Stimulated activated naive CD8-positive, alpha-beta T cell treated with anti-CD3 and anti-CD28 coated beads, Interleukin-15, Interleukin-2, amounts not matched to agents 100 ng/mL and 50 ng/mL, for 24 hours (primary cell): ENCODE data around the gene CUEDC1.

Experiments used
- H3K27ac Mint-ChIP-seq: one replicate; pipeline ENCODE4 v1.8.0; 2021; ENCODE audit warnings: mild to moderate bottlenecking, mixed read lengths
- H3K27me3 Mint-ChIP-seq: one replicate; pipeline ENCODE4 v1.8.0; 2021; ENCODE audit warnings: mixed read lengths
- H3K36me3 Mint-ChIP-seq: one replicate; pipeline ENCODE4 v1.8.0; 2021; ENCODE audit warnings: low read depth, mixed read lengths
- H3K4me1 Mint-ChIP-seq: one replicate; pipeline ENCODE4 v1.8.0; 2021; ENCODE audit warnings: low read depth, mixed read lengths
- H3K4me3 Mint-ChIP-seq: one replicate; pipeline ENCODE4 v1.8.0; 2021; ENCODE audit warnings: mild to moderate bottlenecking, mixed read lengths
- H3K9me3 Mint-ChIP-seq: one replicate; pipeline ENCODE4 v1.8.0; 2021; ENCODE audit warnings: mixed read lengths

CUEDC1 gene

GRCh38 chr17:57956291-57957119 lies 1.3 kb upstream of the CUEDC1 start:
- Mint-ChIP-seq H3K27ac (no peak overlapping the region), H3K4me3 (peak overlapping the region; percentile 60), H3K36me3 (no peaks in the 10 kb centered on the region), H3K9me3 (no peaks in the 10 kb centered on the region), H3K27me3 (peaks cover 54% of the 10 kb centered on the region), H3K4me1 (peaks cover 25% of the 10 kb centered on the region)

DNA sequence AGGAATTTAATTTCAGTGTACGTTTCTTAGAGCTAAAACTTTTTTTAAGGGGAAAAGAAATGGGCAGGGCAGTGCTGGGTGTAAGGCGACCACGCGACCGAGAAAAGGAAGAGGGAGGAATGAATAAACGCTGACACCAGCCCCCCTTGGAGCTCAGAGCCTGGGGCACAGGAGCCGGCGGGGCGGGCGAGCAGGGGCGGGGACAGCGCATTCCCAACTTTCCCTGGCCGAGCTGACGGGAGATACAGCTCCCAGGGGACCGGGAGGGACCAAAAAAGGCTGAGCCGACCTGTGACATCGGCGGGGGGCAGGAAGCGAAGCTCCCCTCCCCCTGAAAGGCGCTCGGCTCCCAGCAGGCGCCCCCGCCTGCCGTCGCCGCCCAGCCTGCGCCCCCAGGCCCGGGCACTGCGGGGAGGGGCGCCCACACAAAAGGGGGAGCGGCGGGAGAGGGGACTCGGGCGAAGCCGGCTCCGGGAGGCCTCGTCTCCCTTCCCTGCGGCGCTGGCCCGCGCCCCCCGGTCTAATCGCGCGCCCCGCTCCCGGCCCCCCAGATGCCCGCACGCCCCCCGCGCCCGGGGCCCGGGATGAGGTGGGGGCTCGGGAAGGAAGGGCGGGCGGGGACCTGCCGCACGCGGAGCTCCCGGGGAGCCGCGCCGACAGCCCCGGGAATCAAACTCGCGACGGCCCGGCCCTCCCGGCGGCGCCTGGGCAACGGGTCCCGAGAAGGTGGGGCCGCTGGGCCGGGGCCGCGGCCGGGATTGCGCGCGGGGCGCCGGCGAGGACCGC lies 622 bp downstream of the CUEDC1 start:
- Mint-ChIP-seq H3K27ac (no peak overlapping the region), H3K27me3 (peaks cover 51% of the 10 kb centered on the region), H3K36me3 (no peaks in the 10 kb centered on the region), H3K9me3 (no peaks in the 10 kb centered on the region), H3K4me1 (peaks cover 39% of the 10 kb centered on the region), H3K4me3 (peak overlapping the region; percentile 26)

- H3K27me3 Mint-ChIP-seq, result peaks cover 45% of the 10 kb centered on the region
- no peaks in the 10 kb centered on the region for H3K36me3 Mint-ChIP-seq
- H3K4me1 Mint-ChIP-seq, result peaks cover 44% of the 10 kb centered on the region
- H3K27ac Mint-ChIP-seq, result no peak overlapping the region
- peak overlapping the region; percentile 26 for H3K4me3 Mint-ChIP-seq
- H3K9me3 Mint-ChIP-seq, result no peaks in the 10 kb centered on the region
Observed at GRCh38 chr17:57953705-57954396, 1.4 kb downstream of the CUEDC1 start.

DNA sequence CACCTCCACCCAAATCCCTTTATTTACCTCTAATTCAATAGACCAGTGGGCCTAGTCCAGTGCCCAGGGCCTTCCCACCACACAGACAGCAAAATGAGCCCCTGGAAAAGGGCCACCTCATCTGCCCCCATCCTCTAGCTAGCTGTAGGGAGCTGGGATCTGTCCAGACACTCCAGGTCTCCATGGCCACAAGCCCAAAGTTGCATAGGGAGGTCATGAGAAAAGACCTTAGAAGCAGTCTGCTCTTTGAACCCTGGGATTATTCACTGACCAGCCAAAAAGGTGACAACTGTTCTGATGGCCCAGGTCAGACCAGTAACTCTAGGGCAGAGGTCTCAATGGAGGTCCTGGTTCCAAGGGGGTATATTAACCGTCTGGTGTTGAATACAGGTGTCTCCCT lies 2.0 kb downstream of the CUEDC1 start:
- Mint-ChIP-seq H3K36me3 (no peaks in the 10 kb centered on the region), H3K9me3 (no peaks in the 10 kb centered on the region), H3K4me1 (peaks cover 50% of the 10 kb centered on the region), H3K4me3 (no peak overlapping the region), H3K27me3 (peaks cover 44% of the 10 kb centered on the region), H3K27ac (no peak overlapping the region)

DNA sequence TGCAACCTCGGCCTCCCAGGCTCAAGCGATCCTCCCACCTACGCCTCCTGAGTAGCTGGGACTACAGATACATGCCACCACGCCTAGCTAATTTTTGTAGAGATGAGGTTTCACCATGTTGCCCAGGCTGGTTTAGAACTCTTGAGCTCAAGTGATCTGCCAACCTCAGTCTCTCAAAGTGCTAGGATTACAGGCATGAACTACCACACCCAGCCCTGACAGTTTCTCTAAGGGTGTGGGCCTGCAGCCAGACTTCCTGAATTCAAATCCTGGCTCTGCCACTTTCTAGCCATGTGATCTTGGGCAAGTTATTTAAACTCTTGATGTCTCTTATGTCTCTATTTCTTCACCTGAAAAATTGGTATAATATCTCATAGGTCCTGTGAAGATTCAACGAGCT lies 5.6 kb downstream of the CUEDC1 start:
- Mint-ChIP-seq H3K27me3 (peaks cover 30% of the 10 kb centered on the region), H3K4me3 (no peak overlapping the region), H3K27ac (no peak overlapping the region), H3K9me3 (no peaks in the 10 kb centered on the region), H3K36me3 (no peaks in the 10 kb centered on the region), H3K4me1 (peaks cover 55% of the 10 kb centered on the region)

DNA sequence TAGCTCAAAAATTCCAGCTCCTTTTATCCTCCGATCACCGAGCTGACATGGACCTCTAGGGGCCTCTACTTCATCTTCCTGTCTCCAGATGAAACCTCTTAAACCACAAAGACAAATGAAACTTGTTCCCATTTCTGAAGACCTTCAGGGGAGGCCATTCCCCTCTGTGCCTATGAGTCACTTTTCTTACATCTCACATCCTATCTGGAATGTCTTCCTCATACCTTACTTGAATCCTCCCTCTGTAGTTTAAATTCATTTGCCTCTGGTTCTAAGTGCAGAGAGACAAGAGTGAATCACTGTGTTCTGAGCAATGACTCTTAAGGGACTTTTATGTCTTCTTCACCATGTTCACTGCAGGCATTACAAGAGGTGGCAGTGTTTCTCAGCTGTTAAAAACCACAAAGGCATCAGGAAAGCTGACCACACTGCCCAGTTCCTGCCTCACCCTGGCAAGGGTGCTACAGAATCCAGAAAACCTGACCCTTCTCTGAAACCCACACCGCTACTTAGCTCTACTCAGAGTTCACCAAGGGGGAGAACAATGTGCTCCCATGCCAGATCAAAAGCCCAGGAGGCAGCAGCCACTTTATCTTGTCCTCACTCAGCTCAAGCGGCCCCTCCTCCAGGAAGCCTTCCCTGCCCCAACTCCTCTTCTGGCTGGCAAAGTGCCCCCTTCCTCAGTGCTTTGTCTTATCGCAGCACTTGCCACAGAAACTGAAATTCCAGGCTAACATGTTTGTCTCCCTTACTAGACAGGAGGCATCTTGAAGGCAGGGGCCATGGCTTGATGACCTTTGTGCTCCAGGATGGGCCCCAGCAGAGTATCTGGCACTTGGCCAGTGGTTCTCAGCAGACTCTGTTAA lies 6.4 kb downstream of the CUEDC1 start:
- no peak overlapping the region for H3K4me3 Mint-ChIP-seq
- peaks cover 28% of the 10 kb centered on the region for H3K27me3 Mint-ChIP-seq
- H3K9me3 Mint-ChIP-seq, result no peaks in the 10 kb centered on the region
- H3K36me3 Mint-ChIP-seq, result no peaks in the 10 kb centered on the region
- no peak overlapping the region for H3K27ac Mint-ChIP-seq
- H3K4me1 Mint-ChIP-seq, result peaks cover 49% of the 10 kb centered on the region

- no peak overlapping the region for H3K27ac Mint-ChIP-seq
- H3K27me3 Mint-ChIP-seq, result peaks cover 32% of the 10 kb centered on the region
- no peak overlapping the region for H3K4me3 Mint-ChIP-seq
- H3K9me3 Mint-ChIP-seq, result no peaks in the 10 kb centered on the region
- H3K4me1 Mint-ChIP-seq, result peaks cover 53% of the 10 kb centered on the region
- H3K36me3 Mint-ChIP-seq, result no peaks in the 10 kb centered on the region
Observed at GRCh38 chr17:57948169-57948554, 7.0 kb downstream of the CUEDC1 start.

DNA sequence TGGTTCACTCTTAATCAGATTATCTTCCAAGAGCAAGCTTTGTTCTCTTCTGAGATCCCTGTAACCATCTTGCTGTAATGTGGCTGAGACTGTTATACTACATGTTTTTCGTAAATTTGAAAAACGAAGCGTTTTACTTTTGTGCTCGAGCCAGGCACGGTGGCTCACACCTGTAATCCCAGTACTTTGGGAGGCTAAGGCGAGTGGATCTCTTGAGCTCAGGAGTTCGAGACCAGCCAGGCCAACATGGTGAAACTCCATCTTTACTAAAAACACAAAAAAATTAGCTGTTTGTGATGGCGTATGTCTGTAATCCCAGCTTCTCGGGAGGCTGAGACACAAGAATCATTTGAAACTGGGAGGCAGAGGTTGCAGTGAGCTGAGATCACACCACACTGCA lies 7.8 kb downstream of the CUEDC1 start:
- Mint-ChIP-seq H3K9me3 (no peaks in the 10 kb centered on the region), H3K4me3 (peak overlapping the region; percentile 70), H3K4me1 (peaks cover 53% of the 10 kb centered on the region), H3K27ac (no peak overlapping the region), H3K36me3 (no peaks in the 10 kb centered on the region), H3K27me3 (peaks cover 28% of the 10 kb centered on the region)

DNA sequence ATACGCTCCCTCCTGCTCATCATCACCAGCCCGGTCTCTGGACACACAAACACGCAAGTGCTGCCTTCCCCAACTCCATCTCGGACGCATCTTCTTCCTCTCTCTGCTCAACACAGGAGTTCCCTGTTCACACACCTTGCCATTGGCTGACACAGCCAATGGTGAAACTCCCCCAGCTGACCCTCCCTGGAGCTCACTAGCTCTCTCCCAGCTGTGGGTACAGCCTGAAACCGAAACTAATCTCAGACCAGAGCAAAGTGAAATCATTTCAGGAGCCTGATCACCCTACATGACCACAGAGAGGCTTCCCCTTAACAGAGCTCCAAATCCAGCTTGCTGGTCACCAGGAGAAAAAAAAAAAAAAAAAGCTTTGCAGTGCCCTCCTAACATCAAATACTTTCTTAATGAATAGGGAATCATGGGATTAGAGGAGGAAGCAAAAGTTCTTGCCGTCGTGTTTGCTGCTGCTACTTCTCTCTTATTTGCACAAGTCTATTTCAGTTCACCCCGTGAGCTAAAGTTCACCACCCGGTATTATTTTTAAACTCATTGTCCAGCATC lies 8.3 kb downstream of the CUEDC1 start:
- peak overlapping the region; percentile 70 for H3K4me3 Mint-ChIP-seq
- peaks cover 28% of the 10 kb centered on the region for H3K27me3 Mint-ChIP-seq
- no peaks in the 10 kb centered on the region for H3K36me3 Mint-ChIP-seq
- no peaks in the 10 kb centered on the region for H3K9me3 Mint-ChIP-seq
- peaks cover 53% of the 10 kb centered on the region for H3K4me1 Mint-ChIP-seq
- H3K27ac Mint-ChIP-seq, result no peak overlapping the region

GRCh38 chr17:57945996-57946797 lies 9.0 kb downstream of the CUEDC1 start:
- no peaks in the 10 kb centered on the region for H3K36me3 Mint-ChIP-seq
- peaks cover 58% of the 10 kb centered on the region for H3K4me1 Mint-ChIP-seq
- no peaks in the 10 kb centered on the region for H3K9me3 Mint-ChIP-seq
- peak overlapping the region; percentile 70 for H3K4me3 Mint-ChIP-seq
- H3K27me3 Mint-ChIP-seq, result peaks cover 33% of the 10 kb centered on the region
- H3K27ac Mint-ChIP-seq, result no peak overlapping the region

GRCh38 chr17:57944908-57945307 lies 10.3 kb downstream of the CUEDC1 start:
- Mint-ChIP-seq H3K27ac (no peak overlapping the region), H3K36me3 (no peaks in the 10 kb centered on the region), H3K4me1 (peaks cover 61% of the 10 kb centered on the region), H3K4me3 (no peak overlapping the region), H3K9me3 (no peaks in the 10 kb centered on the region), H3K27me3 (peaks cover 36% of the 10 kb centered on the region)

DNA sequence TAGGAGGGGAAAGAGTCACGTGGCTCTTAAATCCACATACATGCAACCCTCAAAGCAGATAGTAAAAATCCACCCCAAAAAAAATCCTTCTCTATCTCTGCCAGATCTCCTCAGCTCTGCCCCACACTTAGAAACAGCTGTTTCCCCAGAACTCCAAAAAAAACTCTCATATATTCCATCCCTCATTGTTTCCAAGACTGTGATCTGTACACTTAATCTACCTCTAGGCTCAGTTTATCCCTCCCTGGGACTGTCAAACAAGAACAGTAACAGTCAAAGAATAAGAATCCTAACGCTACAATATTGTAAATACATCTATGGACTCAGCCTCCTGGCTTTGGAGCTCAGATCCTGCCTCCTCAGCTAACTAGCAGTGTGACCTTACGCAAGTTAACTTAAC lies 11.6 kb downstream of the CUEDC1 start:
- H3K4me3 Mint-ChIP-seq, result no peak overlapping the region
- H3K9me3 Mint-ChIP-seq, result no peaks in the 10 kb centered on the region
- H3K36me3 Mint-ChIP-seq, result no peaks in the 10 kb centered on the region
- peaks cover 39% of the 10 kb centered on the region for H3K27me3 Mint-ChIP-seq
- peaks cover 56% of the 10 kb centered on the region for H3K4me1 Mint-ChIP-seq
- H3K27ac Mint-ChIP-seq, result peak overlapping the region; percentile 12

GRCh38 chr17:57943140-57943539 lies 12.1 kb downstream of the CUEDC1 start:
- Mint-ChIP-seq H3K4me1 (peaks cover 51% of the 10 kb centered on the region), H3K36me3 (no peaks in the 10 kb centered on the region), H3K9me3 (no peaks in the 10 kb centered on the region), H3K4me3 (no peak overlapping the region), H3K27ac (no peak overlapping the region), H3K27me3 (peaks cover 39% of the 10 kb centered on the region)
